Adipocyte (in vitro differentiated cells): Measurements from ENCODE around the gene CCSER2.
"Not testable (repeated sequence)": the region's sequence is repeated elsewhere in the genome, so short reads cannot be mapped to it uniquely, and the experiment has no call there.

Experiments used
- DNase-seq: peaks from one replicate; pipeline ENCODE4 v3.0.0-alpha.2; 2015; ENCODE audit warnings: low read depth
- H3K27me3 ChIP-seq: replicated peaks from 2 replicates; pipeline ENCODE4 v1.7.0; 2013; ENCODE audit warnings: mild to moderate bottlenecking, low read length, moderate library complexity; ENCODE audit not compliant: control insufficient read depth, insufficient read depth
- H3K36me3 ChIP-seq: 2 replicates; pipeline ENCODE4 v1.7.0; 2013; ENCODE audit warnings: low read length, mild to moderate bottlenecking, moderate library complexity; ENCODE audit not compliant: control insufficient read depth, insufficient read depth, severe bottlenecking
- H3K4me1 ChIP-seq: 2 replicates; pipeline ENCODE4 v1.7.0; 2013; ENCODE audit warnings: mild to moderate bottlenecking, low read length, moderate library complexity; ENCODE audit not compliant: control insufficient read depth, insufficient read depth
- H3K4me3 ChIP-seq: 2 replicates; pipeline ENCODE4 v1.7.0; 2013; ENCODE audit warnings: mild to moderate bottlenecking, low read length, moderate library complexity
- H3K9ac ChIP-seq: 2 replicates; pipeline ENCODE4 v1.7.0; 2013; ENCODE audit warnings: mild to moderate bottlenecking, low read length, moderate library complexity
- H3K9me3 ChIP-seq: 2 replicates; pipeline ENCODE4 v1.7.0; 2013; ENCODE audit warnings: mild to moderate bottlenecking, low read length, moderate library complexity; ENCODE audit not compliant: control insufficient read depth

CCSER2 gene

GRCh38 chr10:84328418-84329195 is at the start of gene CCSER2:
Gene CCSER2, plus strand, starts transcription at chr10:84328589. Its CDS starts 42,464 bp downstream, at chr10:84371053.
- Histone ChIP-seq H3K9me3 (no peaks in the 10 kb centered on the region), H3K4me3 (peak within 1 kb of the TSS; percentile 94)
- peak; percentile 99 for DNase-seq

GRCh38 chr10:84279876-84280475 is 48.4 kb upstream of the CCSER2 start:
- not testable (repeated sequence) for H3K27me3 ChIP-seq, H3K9me3 ChIP-seq, H3K36me3 ChIP-seq, H3K4me1 ChIP-seq, H3K9ac ChIP-seq, H3K4me3 ChIP-seq, DNase-seq

More at GRCh38 chr10:84328418-84329195, at the start of gene CCSER2:
- Histone ChIP-seq H3K36me3 (no peaks in the 10 kb centered on the region), H3K27me3 (no peaks in the 10 kb centered on the region), H3K9ac (peak within 1 kb of the TSS; percentile 95), H3K4me1 (peaks cover 16% of the 10 kb centered on the region)

GRCh38 chr10:84286695-84287094 is 41.7 kb upstream of the CCSER2 start:
- H3K9me3 ChIP-seq: no peaks in the 10 kb centered on the region
- H3K27me3 ChIP-seq: peaks cover 16% of the 10 kb centered on the region
- DNase-seq: no peak
- H3K36me3 ChIP-seq: no peaks in the 10 kb centered on the region
- no peaks in the 10 kb centered on the region for H3K4me1 ChIP-seq
- H3K4me3 ChIP-seq: no peak overlapping the region
- no peak overlapping the region for H3K9ac ChIP-seq

GRCh38 chr10:84288151-84288550 is 40.2 kb upstream of the CCSER2 start:
- H3K4me3 ChIP-seq: no peak overlapping the region
- H3K9ac ChIP-seq: no peak overlapping the region
- DNase-seq: no peak
- H3K4me1 ChIP-seq: no peaks in the 10 kb centered on the region
- H3K9me3 ChIP-seq: no peaks in the 10 kb centered on the region
- H3K36me3 ChIP-seq: no peaks in the 10 kb centered on the region
- peaks cover 16% of the 10 kb centered on the region for H3K27me3 ChIP-seq

GRCh38 chr10:84289521-84290200 is 38.7 kb upstream of the CCSER2 start:
- peaks cover 16% of the 10 kb centered on the region for H3K27me3 ChIP-seq
- H3K36me3 ChIP-seq: no peaks in the 10 kb centered on the region
- H3K9ac ChIP-seq: no peak overlapping the region
- no peaks in the 10 kb centered on the region for H3K4me1 ChIP-seq
- H3K9me3 ChIP-seq: no peaks in the 10 kb centered on the region
- H3K4me3 ChIP-seq: no peak overlapping the region
- DNase-seq: no peak

- H3K9ac ChIP-seq: no peak overlapping the region
- no peak for DNase-seq
- H3K4me3 ChIP-seq: no peak overlapping the region
- H3K9me3 ChIP-seq: no peaks in the 10 kb centered on the region
- no peaks in the 10 kb centered on the region for H3K4me1 ChIP-seq
- peaks cover 16% of the 10 kb centered on the region for H3K27me3 ChIP-seq
- no peaks in the 10 kb centered on the region for H3K36me3 ChIP-seq
Observed at GRCh38 chr10:84290235-84290634, 38.2 kb upstream of the CCSER2 start.

- peak; percentile 75 for DNase-seq
- Histone ChIP-seq H3K36me3 (no peaks in the 10 kb centered on the region), H3K27me3 (peaks cover 16% of the 10 kb centered on the region), H3K4me3 (no peak overlapping the region), H3K9me3 (no peaks in the 10 kb centered on the region), H3K4me1 (no peaks in the 10 kb centered on the region), H3K9ac (no peak overlapping the region)
Observed at GRCh38 chr10:84291384-84291783, 37.0 kb upstream of the CCSER2 start.

- no peaks in the 10 kb centered on the region for H3K36me3 ChIP-seq
- H3K4me3 ChIP-seq: no peak overlapping the region
- peaks cover 16% of the 10 kb centered on the region for H3K27me3 ChIP-seq
- no peaks in the 10 kb centered on the region for H3K4me1 ChIP-seq
- no peak for DNase-seq
- H3K9me3 ChIP-seq: no peaks in the 10 kb centered on the region
- no peak overlapping the region for H3K9ac ChIP-seq
Observed at GRCh38 chr10:84292502-84292901, 35.9 kb upstream of the CCSER2 start.

GRCh38 chr10:84293171-84293570 is 35.2 kb upstream of the CCSER2 start:
- DNase-seq: no peak

GRCh38 chr10:84293574-84294016 is 34.8 kb upstream of the CCSER2 start:
- Histone ChIP-seq H3K9ac (no peak overlapping the region), H3K36me3 (no peaks in the 10 kb centered on the region), H3K27me3 (peaks cover 8% of the 10 kb centered on the region), H3K9me3 (no peaks in the 10 kb centered on the region), H3K4me1 (no peaks in the 10 kb centered on the region), H3K4me3 (no peak overlapping the region)
- no peak for DNase-seq

More at GRCh38 chr10:84293171-84293570, 35.2 kb upstream of the CCSER2 start:
- H3K4me1 ChIP-seq: no peaks in the 10 kb centered on the region
- peaks cover 13% of the 10 kb centered on the region for H3K27me3 ChIP-seq
- no peaks in the 10 kb centered on the region for H3K9me3 ChIP-seq
- H3K9ac ChIP-seq: no peak overlapping the region
- H3K4me3 ChIP-seq: no peak overlapping the region
- H3K36me3 ChIP-seq: no peaks in the 10 kb centered on the region

GRCh38 chr10:84294766-84295447 is 33.5 kb upstream of the CCSER2 start:
- DNase-seq: peak; percentile 14
- Histone ChIP-seq H3K9ac (no peak overlapping the region), H3K36me3 (no peaks in the 10 kb centered on the region), H3K27me3 (no peaks in the 10 kb centered on the region), H3K4me1 (no peaks in the 10 kb centered on the region), H3K9me3 (no peaks in the 10 kb centered on the region), H3K4me3 (no peak overlapping the region)
